ENCODE results near the gene UGT2A1. TPM values are rescaled to one million over a fixed set of nuclear protein-coding genes. Genes with fewer than 3 reads are reported as not detected.
"Not testable (repeated sequence)": the region's sequence is repeated elsewhere in the genome, so short reads cannot be mapped to it uniquely, and the experiment has no call there.

Gene UGT2A1
- total RNA-seq (2014; rRNA removed) = not detected in 2 replicates
- not detected for polyA plus RNA-seq (2012)

- no peak for DNase-seq (ENCODE audit: low read depth)
These were observed at the start of gene UGT2A1 for GRCh38 chr4:69653147-69653546. UGT2A1 (minus strand) TSS chr4:69653247; CDS start chr4:69647644, 5,603 bp downstream.

- DNase-seq (ENCODE audit: low read depth) = no peak
These were observed 49.2 kb upstream of the UGT2A1 start for GRCh38 chr4:69702201-69702600.

DNA sequence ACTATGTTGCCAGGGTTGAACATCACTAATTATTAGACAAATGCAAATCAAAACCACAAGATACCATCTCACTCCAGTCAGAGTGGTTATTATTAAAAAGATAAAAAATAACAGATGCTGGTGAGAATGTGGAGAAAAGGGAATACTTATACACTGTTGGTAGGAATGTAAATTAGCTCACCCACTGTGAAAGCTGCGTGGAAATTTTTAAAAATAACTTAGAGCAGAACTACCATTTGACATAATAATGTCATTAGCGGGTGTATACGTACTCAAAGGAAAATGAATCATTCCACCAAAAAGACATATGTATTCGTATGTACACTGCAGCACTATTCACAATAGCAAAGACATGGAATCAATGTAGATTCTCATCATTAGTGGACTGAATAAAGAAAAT is 48.6 kb upstream of the UGT2A1 start:
- DNase-seq (ENCODE audit: low read depth) = no peak

DNA sequence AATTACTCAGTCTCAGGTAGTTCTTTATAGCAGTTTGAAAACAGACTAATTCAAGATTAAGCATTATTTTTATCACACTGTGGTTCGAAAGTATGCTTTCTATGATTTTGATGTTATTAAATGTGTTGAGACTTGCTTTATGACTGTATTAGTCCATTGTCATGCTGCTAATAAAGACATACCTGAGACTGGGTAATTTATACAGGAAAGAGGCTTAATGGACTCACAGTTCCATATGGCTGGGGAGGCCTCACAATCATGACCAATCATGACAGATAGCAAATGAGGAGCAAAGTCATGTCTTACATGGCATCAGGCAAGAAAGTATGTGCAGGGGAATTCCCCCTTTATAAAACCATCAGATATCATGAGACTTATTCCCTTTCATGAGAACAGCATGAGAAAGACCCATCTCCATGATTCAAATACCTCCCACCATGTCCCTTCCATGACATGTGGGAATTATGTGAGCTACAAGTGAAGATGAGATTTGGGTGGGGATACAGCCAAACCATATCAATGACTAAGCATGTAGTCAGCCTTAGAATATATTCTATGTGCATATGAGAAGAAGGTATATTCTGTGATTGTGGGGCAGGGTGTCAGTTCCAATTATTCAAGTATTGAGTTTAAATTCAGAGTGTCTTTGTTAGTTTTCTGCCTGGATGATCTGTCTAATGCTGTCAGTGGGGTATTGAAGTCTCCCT is 44.6 kb upstream of the UGT2A1 start:
- no peak for DNase-seq (ENCODE audit: low read depth)

GRCh38 chr4:69689599-69689998 is 36.6 kb upstream of the UGT2A1 start:
- peak; percentile 46 for DNase-seq (ENCODE audit: low read depth)

DNA sequence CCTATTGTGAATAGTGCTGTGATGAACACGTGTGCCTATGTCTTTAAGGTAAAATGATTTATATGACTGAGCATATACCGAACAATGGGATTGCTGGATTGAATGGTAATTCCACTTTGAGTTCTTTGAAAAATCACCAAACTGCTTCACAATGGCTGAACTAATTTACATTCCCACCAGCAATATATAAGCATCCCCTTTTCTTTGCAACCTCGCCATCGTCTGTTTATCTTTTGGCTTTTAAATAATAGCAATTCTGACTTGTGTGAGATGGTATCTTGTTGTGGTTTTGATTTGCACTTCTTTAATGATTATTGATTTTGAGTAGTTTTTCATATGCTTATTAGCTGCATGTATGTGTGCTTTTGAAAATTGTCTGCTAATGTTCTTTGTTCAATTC is 31.8 kb upstream of the UGT2A1 start:
- DNase-seq (ENCODE audit: low read depth) = no peak

DNA sequence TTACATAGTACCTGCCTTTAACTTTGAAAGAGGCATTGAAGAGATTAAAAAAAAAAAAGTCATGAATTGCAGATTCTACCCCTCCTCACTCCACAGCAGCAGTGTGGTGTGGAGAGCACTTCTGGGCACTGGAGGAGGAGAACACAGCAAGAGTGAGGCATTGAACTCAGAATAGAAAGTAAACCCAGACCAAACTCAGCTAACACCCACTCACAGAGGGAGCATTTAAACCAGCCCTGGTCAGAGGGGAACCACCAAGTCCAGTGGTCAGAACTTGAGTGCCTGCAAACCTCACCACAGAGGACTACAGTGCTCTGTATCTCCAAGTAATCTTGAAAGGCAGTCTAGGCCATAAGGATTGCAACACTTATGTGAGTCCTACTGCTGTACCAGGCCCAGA is 15.6 kb upstream of the UGT2A1 start:
- no peak for DNase-seq (ENCODE audit: low read depth)

DNA sequence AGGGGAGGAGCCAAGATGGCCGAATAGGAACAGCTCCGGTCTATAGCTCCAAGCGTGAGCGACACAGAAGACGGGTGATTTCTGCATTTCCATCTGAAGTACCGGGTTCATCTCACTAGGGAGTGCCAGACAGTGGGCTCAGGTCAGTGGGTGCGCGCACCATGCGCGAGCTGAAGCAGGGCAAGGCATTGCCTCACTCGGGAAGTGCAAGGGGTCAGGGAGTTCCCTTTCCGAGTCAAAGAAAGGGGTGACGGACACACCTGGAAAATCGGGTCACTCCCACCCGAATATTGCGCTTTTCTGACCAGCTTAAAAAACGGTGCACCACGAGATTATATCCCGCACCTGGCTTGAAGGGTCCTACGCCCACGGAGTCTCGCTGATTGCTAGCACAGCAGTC is 11.0 kb upstream of the UGT2A1 start:
- DNase-seq (ENCODE audit: low read depth) = not testable (repeated sequence)

DNA sequence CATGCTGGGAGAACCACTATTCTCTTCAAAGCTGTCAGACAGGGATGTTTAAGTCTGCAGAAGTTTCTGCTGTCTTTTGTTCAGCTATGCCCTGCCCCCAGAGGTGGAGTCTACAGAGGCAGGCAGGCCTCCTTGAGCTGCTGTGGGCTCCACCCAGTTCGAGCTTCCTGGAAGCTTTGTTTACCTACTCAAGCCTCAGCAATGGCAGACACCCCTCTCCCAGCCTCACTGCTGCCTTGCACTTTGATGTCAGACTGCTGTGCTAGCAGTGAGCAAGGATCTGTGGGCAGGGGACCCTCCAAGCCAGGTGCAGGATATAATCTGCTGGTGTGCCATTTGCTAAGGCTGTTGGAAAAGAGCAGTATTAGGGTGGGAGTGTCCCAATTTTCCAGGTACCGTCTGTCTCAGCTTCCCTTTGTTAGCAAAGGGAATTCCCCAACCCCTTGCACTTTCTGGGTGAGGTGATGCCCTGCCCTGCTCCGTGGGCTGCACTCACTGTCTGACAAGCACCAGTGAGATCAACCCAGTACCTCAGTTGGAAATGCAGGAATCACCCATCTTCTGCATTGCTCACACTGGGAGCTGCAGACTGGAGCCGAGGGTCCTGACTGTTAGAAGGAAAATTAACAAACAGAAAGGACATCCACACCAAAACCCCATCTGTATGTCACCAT is 8.2 kb upstream of the UGT2A1 start:
- DNase-seq (ENCODE audit: low read depth) = not testable (repeated sequence)

DNA sequence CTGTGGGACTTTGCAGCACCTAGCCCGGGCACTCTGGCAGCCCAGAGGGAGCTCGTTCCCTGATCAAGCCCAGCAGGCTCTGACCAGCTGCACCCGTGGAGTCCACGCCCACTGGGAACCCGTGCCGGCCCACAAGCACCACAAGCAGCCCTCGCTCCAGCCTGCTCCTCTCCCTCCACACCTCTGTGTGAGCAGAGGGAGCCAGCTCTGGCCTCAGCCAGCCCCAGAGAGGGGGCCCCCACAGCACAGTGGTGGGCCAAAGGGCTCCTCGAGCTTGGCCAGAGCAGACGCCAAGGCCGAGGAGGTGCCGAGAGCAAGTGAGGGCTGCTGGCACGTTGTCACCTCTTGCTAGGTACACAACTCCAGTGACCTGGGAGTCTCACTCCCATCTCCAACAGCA is 5.1 kb upstream of the UGT2A1 start:
- no peak for DNase-seq (ENCODE audit: low read depth)

GRCh38 chr4:69656653-69657158 is 3.7 kb upstream of the UGT2A1 start:
- DNase-seq (ENCODE audit: low read depth) = no peak

DNA sequence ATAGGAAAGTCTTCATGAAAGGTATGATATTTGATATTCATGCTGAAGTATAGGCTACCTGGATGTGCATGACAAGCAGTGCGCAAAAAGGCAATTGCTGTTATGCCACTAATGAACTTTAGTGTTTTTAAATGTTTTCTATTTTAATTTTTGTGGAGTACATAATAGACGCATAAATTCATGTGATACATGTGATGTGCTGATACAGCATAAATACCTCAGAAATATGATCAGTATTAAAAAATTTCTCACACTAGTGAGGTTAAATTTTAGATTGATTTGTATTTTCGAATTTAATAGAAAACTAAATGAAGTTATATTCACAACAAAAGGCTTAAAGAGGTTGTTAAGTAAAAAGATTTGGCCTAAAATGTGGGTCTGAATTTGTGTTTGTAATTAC is 2.2 kb downstream of the UGT2A1 start:
- no peak for DNase-seq (ENCODE audit: low read depth)

DNA sequence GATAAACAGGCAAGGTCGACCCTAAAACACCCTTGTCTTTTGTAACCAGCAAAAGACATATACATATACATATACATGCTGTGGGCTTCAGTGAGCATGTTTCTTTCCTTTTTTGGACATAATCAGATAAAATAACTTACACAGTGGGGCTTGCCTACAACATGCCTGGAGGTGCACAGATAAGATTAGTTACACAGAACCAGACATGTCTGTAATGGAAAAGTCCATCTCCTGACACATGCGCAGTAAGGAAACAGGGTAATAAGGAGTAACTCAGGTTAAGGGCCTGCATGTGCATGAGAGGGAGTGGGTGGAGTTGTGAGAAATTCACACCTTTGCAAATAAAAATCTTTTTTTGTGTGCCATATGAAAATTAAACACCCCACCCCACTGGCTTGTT is 3.4 kb downstream of the UGT2A1 start:
- DNase-seq (ENCODE audit: low read depth) = no peak

DNA sequence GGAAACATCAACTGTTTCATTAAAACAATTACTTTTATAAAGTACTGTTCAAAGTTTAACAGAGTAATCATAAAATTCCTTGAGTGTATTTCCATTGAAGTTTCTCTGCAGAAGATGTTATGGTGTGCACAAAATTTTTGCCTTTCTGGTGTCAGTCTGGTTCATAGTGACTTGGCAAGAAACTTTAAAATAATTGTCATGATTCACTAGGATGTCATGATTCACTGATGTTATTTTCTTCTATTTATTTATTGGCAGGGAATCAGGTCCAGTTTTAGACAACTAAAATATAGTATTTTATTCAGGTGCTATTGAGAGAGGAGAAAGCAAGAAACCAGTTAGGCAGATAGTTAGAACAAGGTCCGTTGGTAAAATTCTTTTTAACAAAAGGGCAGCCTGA is 3.8 kb downstream of the UGT2A1 start:
- peak; percentile 19 for DNase-seq (ENCODE audit: low read depth)

DNA sequence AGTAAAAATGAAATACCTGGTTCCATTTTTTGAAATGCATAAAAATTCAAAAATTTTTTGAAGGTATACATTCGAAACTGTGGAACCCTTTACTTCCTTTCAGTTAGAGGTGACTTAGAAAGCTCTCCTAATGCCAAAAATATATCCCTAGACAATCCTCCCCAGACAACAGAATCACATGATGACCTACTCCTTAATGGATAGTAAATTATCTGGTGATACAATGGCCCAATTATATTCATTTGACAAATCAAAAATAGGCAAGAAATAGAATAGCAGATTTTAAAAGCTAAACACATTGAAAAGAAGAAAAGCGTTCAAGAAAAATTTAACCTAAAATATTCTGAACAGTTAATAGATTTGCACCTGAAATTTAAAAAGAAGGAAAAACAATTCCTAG is 10.1 kb downstream of the UGT2A1 start:
- no peak for DNase-seq (ENCODE audit: low read depth)

DNA sequence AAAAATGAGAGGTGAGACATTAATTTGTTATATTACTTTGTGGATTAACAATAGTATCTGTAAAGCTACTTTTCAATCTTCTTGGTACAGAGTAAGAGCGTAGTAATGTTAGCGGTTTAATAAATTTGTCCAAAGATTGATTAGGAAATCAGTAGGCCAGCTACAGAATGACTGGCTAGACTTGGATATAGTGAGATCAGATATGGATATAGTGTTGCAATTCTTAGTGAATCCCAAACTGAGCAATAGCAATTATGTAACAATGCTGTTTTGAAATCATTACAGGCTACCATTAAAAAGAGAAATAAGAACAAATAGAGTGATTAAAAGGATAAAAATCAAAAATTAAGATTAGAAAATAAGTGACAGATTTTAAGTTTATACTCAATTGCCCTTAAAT is 12.8 kb downstream of the UGT2A1 start:
- peak; percentile 7 for DNase-seq (ENCODE audit: low read depth)

DNA sequence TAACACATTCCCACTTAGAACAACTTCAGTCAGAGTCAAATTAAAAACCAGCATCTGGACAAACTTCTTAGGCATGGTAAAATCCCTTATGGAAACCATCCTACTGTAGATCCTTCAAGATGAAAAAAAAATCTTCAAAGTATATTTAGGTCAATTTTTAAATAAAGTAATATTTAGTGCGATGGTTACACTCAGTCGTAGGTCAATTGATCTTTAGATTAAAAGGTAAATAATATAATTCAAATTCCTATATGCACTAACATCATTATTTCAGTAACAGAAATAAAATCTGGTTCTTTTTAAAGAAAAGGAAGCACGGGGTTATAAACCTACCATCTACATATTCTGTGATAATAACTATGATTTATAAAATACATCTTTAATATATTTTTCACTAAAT is 13.5 kb downstream of the UGT2A1 start, which contains the start of gene UGT2A2:
Gene UGT2A2, minus strand, starts transcription at position 101 of the 400 bp plus-strand sequence. Its CDS starts 2 bp downstream, at position 99.
- DNase-seq (ENCODE audit: low read depth) = no peak

DNA sequence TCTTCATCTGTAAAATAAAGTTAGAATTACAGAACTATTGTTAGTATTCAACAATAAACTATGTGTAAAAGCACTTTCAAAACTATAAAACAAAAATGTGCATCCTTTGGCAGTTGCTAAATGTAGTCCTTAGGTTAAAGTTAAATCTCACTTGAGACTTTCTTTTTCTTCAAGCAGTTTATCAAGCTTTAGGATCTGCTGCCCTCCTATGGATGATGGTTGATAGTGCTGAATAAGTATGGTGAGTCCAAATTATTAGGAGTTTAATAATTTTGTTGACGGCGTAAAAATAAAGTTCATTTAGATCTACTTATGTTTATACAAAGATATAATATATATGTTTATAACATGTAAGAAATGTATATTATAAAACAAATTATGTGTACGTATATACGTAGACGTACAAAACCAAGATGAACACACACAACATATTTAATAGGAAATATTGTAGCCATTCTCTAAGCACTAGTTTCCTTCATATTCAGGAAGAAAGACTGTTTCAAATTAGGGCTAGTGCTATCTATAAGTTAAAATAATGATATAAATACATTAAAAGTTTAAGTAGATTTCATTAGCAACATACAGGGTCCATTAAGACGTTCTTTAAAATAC is 35.9 kb downstream of the UGT2A1 start:
- DNase-seq (ENCODE audit: low read depth) = peak; percentile 71

DNA sequence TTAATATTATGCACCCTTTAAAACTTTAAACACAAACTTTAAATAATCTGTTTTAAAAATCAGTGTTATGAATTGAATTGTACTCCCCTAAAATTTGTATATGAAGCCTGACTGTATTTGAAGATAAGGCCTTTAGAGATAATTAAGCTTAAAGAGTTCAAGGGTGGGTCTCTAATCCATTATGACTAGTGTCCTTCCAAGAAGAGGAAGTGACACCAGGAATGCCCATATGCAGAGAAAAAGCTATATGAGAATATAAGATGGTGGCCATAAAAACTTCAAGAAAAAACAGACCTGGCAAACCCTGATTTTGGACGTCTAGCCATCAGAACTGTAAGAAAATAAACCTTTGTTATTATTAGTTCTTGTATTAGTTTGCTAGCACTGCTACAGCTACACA is 42.6 kb downstream of the UGT2A1 start:
- DNase-seq (ENCODE audit: low read depth) = no peak

GRCh38 chr4:69601065-69601464 is 52.0 kb downstream of the UGT2A1 start:
- no peak for DNase-seq (ENCODE audit: low read depth)

DNA sequence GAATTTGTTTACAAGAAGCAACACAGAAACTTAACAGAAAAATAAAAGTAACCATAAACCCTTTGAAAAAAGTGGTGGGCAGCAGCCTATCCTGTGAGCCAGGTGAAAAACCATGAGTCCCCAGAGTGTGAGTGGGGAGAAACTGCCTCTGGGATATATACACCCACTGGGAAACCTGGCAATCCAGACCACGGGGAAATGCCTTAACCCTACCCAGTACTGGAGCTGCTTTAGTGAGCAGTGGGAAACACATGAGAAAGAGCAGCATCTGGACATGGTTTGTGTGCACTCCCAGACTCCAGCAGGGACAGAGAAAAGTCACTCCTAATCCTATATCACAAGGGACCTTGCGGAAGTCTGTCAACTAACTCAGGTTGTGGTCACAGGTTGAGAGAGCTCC is 53.0 kb downstream of the UGT2A1 start:
- DNase-seq (ENCODE audit: low read depth) = no peak

- DNase-seq (ENCODE audit: low read depth) = no peak
These were observed 58.7 kb downstream of the UGT2A1 start for GRCh38 chr4:69594382-69594781.

DNA sequence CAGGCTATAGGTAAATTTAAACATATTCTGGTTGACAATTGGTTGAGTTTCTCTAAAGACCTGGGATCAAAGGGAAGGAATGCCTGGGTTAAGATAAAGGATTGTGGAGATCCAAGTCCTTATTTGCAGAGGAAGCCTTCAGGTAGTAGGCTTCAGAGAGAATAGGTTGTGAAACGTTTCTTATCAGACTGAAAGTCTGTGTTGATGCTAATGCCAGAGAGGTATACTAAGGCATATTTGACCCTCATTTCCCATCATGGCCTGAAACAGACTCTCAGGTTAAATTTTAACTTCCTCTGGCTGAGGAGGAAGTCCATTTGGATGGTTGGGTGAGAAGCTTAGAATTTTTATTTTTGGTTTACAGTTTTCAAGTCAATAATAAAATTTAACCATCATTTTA is 61.7 kb downstream of the UGT2A1 start:
- no peak for DNase-seq (ENCODE audit: low read depth)
